Erythroblast (primary cell): ENCODE results near the gene LGALS14.

Source experiments
- GATA1 ChIP-seq: IDR thresholded peaks from 2 replicates; pipeline ENCODE4 v1.6.1; 2011; ENCODE audit warnings: low read depth, mild to moderate bottlenecking, control low read depth, low read length, moderate library complexity
- POLR2A ChIP-seq: IDR thresholded peaks from 2 replicates; pipeline ENCODE4 v1.6.1; 2011; ENCODE audit warnings: mild to moderate bottlenecking, low read length

GRCh38 chr19:39686739-39687138 lies 17.5 kb upstream of the LGALS14 start:
- no peak for TF ChIP-seq POLR2A
- TF ChIP-seq GATA1 = no peak
